B cell (primary cell): ENCODE measurements around the gene L3MBTL4.

ENCODE experiments used
- CTCF ChIP-seq: fragments of 200-600 bp; IDR thresholded peaks from one replicate; pipeline ENCODE4 v1.8.0; 2022; ENCODE audit warnings: antibody characterized with exemption, mild to moderate bottlenecking
- EZH2 ChIP-seq: IDR thresholded peaks from 2 replicates; pipeline ENCODE4 v1.6.1; 2012; ENCODE audit warnings: borderline replicate concordance, low read depth, mild to moderate bottlenecking, moderate library complexity, low read length; ENCODE audit not compliant: insufficient read depth, poor library complexity, severe bottlenecking

- TF ChIP-seq CTCF = no peak
- no peak for TF ChIP-seq EZH2
These were observed 465.9 kb downstream of the L3MBTL4 start for GRCh38 chr18:5948781-5949180.
